DOHH2 (cell line): ENCODE data around the gene IGSF3.

Experiments used
- H3F3A ChIP-seq: fragments of 200-600 bp; sonication (generic), shearing (Covaris generic); 2 replicates; pipeline ENCODE4 v1.6.0; 2016; ENCODE audit warnings: antibody characterized with exemption, mild to moderate bottlenecking; ENCODE audit not compliant: control insufficient read depth, insufficient read depth
- H3K27ac ChIP-seq: fragments of 200-600 bp; sonication (generic); 2 replicates; pipeline ENCODE4 v1.5.1; 2014; ENCODE audit warnings: low read depth, mild to moderate bottlenecking, low read length, moderate library complexity
- H3K27me3 ChIP-seq: fragments of 200-600 bp; sonication (generic); 2 replicates; pipeline ENCODE4 v1.6.1; 2014; ENCODE audit warnings: mild to moderate bottlenecking, low read length, mixed read lengths; ENCODE audit not compliant: control insufficient read depth
- H3K36me3 ChIP-seq: fragments of 200-600 bp; sonication (generic); 2 replicates; pipeline ENCODE4 v1.6.1; 2014; ENCODE audit warnings: mild to moderate bottlenecking, low read length, moderate library complexity, mixed read lengths; ENCODE audit not compliant: control insufficient read depth
- H3K4me1 ChIP-seq: fragments of 200-600 bp; sonication (generic); 2 replicates; pipeline ENCODE4 v1.6.1; 2014; ENCODE audit warnings: mild to moderate bottlenecking, low read length, mixed read lengths; ENCODE audit not compliant: control insufficient read depth
- H3K4me2 ChIP-seq: fragments of 200-600 bp; sonication (generic); 2 replicates; pipeline ENCODE4 v1.6.0; 2014; ENCODE audit warnings: mild to moderate bottlenecking, low read length, moderate library complexity
- H3K4me3 ChIP-seq: fragments of 200-600 bp; sonication (generic); 2 replicates; pipeline ENCODE4 v1.5.1; 2014; ENCODE audit warnings: mild to moderate bottlenecking, low read length, mixed read lengths
- H3K79me2 ChIP-seq: fragments of 200-600 bp; sonication (generic); 2 replicates; pipeline ENCODE4 v1.6.1; 2014; ENCODE audit warnings: mild to moderate bottlenecking, low read length, mixed read lengths; ENCODE audit not compliant: control insufficient read depth
- H3K9me2 ChIP-seq: fragments of 200-600 bp; sonication (generic); replicated peaks from 2 replicates; pipeline ENCODE4 v1.6.1; 2014; ENCODE audit warnings: mild to moderate bottlenecking, low read length, mixed read lengths; ENCODE audit not compliant: control insufficient read depth
- H3K9me3 ChIP-seq: fragments of 200-600 bp; sonication (generic); 2 replicates; pipeline ENCODE4 v1.6.1; 2014; ENCODE audit warnings: antibody characterized with exemption, low read length, mixed read lengths; ENCODE audit not compliant: control insufficient read depth, insufficient read depth
- H4K20me1 ChIP-seq: fragments of 200-600 bp; sonication (generic); 2 replicates; pipeline ENCODE4 v1.6.0; 2014; ENCODE audit warnings: low read depth, mild to moderate bottlenecking, antibody characterized with exemption, low read length, moderate library complexity; ENCODE audit not compliant: control insufficient read depth, insufficient read depth
- CTCF ChIP-seq: fragments of 200-600 bp; sonication (generic); IDR thresholded peaks from one replicate; pipeline ENCODE4 v1.5.1; 2014; ENCODE audit warnings: antibody characterized with exemption, mild to moderate bottlenecking, low read depth, low read length; ENCODE audit not compliant: poor library complexity, severe bottlenecking
- EZH2phosphoT487 ChIP-seq: fragments of 200-600 bp; sonication (generic); IDR thresholded peaks from 2 replicates; pipeline ENCODE4 v1.6.1; 2017; ENCODE audit warnings: borderline replicate concordance, mild to moderate bottlenecking, antibody characterized with exemption, low read length, moderate library complexity, mixed read lengths

The IGSF3 gene

GRCh38 chr1:116684575-116684974, 17.0 kb upstream of the IGSF3 start:
- H3K36me3 ChIP-seq = no peaks in the 10 kb centered on the region

GRCh38 chr1:116682641-116683221, 15.2 kb upstream of the IGSF3 start:
- Histone ChIP-seq H3K27me3 (0 out of 2 replicates have a peak, but pooled peaks cover 3% of the 10 kb centered on the region), H3K79me2 (no peaks in the 10 kb centered on the region), H3F3A (no peaks in the 10 kb centered on the region), H4K20me1 (no peaks in the 10 kb centered on the region), H3K36me3 (no peaks in the 10 kb centered on the region), H3K9me2 (no peaks in the 10 kb centered on the region), H3K27ac (no peak overlapping the region), H3K4me1 (peaks cover 62% of the 10 kb centered on the region), H3K4me3 (no peak overlapping the region), H3K9me3 (no peaks in the 10 kb centered on the region), H3K4me2 (no peak overlapping the region)
- TF ChIP-seq CTCF = no peak
- no peak for TF ChIP-seq EZH2phosphoT487

More at GRCh38 chr1:116684575-116684974, 17.0 kb upstream of the IGSF3 start:
- H3K79me2 ChIP-seq = no peaks in the 10 kb centered on the region
- H3K27ac ChIP-seq = peak overlapping the region; percentile 80
- no peaks in the 10 kb centered on the region for H3K9me3 ChIP-seq
- H3K4me1 ChIP-seq = peaks cover 63% of the 10 kb centered on the region
- no peaks in the 10 kb centered on the region for H3K9me2 ChIP-seq
- H3K4me3 ChIP-seq = no peak overlapping the region
- no peaks in the 10 kb centered on the region for H4K20me1 ChIP-seq
- peak overlapping the region; percentile 46; the same call in 1 of the 2 replicates for H3K4me2 ChIP-seq
- no peak for TF ChIP-seq CTCF
- no peak for TF ChIP-seq EZH2phosphoT487
- no peaks in the 10 kb centered on the region for H3F3A ChIP-seq
- H3K27me3 ChIP-seq = no peaks in the 10 kb centered on the region

- H3K27me3 ChIP-seq = 0 out of 2 replicates have a peak, but pooled peaks cover 3% of the 10 kb centered on the region
- H3K9me3 ChIP-seq = no peaks in the 10 kb centered on the region
- no peaks in the 10 kb centered on the region for H3F3A ChIP-seq
- H3K79me2 ChIP-seq = no peaks in the 10 kb centered on the region
- no peak overlapping the region for H3K27ac ChIP-seq
- H4K20me1 ChIP-seq = no peaks in the 10 kb centered on the region
- H3K4me3 ChIP-seq = no peak overlapping the region
- peak overlapping the region; percentile 28 for H3K4me2 ChIP-seq
- TF ChIP-seq EZH2phosphoT487 (no peak), CTCF (no peak)
- H3K4me1 ChIP-seq = peaks cover 49% of the 10 kb centered on the region
- H3K9me2 ChIP-seq = no peaks in the 10 kb centered on the region
- no peaks in the 10 kb centered on the region for H3K36me3 ChIP-seq
These were observed 13.9 kb upstream of the IGSF3 start for GRCh38 chr1:116681343-116681899.
